GM19397 (cell line): ENCODE results near the gene DTD1.

ENCODE experiments used
- ATAC-seq: cut with Tn5 transposase; IDR thresholded peaks from one replicate; pipeline ENCODE4 v1.9.1; 2021; ENCODE audit warnings: mild to moderate bottlenecking, moderate library complexity; ENCODE audit not compliant: unreplicated experiment

Gene DTD1

GRCh38 chr20:18614244-18614643, 26.4 kb downstream of the DTD1 start:
- no peak for ATAC-seq

GRCh38 chr20:18615020-18615650, 27.3 kb downstream of the DTD1 start:
- no peak for ATAC-seq

DNA sequence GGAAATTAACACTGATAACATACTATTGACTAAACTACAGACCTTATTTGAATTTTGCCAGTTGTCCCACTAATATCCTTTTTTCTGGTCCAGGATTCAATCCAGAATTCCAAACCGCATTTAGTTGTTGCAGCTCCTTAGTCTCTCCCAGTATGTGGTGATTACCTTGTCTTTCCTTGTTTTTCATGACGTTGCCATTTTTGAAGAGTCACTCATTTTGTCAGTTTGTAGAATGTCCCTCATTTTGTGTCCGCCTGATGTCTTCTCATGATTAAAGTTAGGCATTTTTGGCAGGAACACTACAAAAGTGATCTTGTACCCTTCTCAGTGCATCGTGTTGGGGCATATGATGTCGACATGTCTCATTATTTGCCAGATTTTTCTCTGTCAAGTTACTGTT, 33.1 kb downstream of the DTD1 start:
- ATAC-seq: no peak

DNA sequence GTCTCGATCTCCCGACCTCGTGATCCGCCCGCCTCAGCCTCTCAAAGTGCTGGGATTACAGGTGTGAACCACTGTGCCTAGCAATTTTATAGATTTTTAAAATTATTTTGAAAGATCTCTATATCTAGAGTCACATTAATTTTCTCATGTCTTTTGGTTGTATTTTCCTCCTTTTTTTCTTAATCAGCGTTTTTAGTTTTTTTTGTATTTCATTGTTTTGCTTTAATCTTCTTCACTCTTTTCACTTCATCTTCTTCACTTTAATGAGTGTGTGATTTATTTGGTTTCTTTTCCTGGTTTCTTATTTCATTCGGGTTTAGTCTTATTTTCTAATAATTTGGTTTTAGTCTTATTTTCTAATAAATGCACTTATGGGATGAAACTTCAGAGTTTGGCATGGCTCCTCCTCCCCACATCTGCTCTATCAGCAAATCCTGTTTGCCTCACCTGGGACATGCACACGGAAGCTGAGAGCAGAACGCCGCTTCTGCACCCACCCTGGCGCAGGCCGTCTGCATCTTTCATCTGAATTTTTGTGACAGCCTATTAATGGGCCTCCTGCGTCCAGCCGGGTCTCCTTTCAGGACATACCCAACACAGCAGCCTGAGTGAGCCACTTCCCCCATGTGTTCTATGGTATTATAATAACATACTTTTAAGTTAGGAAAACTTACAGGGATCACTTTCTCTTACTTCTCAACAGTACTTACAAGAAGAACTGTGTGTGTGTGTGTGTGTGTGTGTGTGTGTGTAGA, 35.5 kb downstream of the DTD1 start:
- no peak for ATAC-seq

DNA sequence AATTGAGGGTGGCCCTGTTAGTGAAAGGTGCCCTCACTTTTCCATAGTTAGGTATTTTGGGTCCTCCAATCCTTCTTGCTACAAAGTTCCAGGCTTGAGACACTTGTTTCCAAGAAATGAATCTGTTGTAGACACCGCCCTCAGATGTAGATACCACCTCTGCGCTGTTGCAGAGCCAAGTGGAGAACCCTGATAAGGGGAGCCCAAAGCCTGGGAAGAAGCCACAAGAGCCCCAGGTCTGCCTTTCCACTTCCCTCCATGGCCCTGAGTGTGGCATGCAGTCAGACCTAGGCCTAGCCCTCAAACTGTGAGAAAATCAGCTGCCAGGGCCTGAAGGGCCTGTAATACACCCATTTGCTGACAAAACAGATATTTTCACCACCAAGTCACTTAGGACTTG, 37.1 kb downstream of the DTD1 start:
- ATAC-seq: no peak

DNA sequence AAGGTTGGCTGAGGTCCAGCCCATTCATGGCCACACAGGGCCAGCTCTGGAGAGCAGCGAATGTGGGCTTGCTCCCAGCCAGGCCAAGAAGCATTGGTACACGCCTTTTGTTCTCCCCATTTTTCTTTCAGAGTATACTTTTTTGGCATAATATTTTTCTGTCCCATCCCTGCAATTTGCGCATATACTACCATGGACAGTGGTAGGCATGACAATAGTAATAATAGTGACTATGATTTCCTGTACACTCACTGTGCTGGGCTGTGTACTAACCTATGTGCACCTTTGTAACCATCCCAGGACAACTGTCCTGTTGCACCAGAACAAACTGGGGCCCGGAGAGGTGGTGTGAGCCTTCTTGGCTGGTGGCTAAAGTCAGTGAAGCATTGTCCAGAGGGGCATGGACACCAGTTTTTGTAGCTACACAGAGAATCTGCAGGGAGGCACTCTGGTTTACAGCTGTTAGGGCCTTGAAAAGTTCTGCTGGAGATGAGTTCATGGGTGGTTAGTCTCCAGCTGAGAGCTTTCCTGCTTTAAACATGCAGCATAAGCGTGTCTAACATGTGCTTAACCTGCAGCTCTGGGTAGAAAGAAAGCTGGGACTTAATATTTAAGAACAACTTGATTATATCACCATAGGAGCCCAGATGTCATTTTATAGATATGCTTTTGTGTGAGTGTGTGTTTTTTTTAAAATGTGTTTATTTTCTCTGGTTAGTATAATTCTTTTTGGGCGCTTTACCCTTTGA, 38.2 kb downstream of the DTD1 start:
- no peak for ATAC-seq

DNA sequence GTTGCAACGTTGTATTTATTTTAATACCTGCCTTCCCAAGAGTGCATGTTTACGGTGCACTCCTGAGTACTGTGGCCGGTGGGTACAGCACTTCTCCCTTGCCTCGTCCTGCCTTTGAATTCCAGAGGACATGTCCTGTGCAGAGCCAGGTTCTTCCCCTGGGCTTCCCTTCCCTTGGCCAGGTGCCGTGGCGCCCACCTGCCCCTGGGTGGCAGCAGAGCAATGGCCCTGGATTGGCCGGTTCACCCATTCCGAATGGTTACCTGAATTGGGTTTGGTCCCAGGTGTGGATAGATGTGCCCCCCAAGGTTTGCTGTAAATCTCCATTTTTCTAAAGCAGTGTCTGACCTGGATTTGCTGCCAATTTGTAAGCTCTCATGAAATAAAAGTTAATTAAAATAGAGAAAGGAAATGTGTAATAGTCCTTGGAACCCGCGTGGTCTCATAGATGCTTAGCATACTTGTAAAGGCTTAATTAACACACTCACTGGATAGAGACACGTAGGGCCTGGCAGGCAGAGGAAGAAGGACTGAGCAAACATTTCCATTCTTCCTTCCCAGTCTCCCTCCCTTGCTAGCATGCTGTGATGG, 40.6 kb downstream of the DTD1 start:
- no peak for ATAC-seq

DNA sequence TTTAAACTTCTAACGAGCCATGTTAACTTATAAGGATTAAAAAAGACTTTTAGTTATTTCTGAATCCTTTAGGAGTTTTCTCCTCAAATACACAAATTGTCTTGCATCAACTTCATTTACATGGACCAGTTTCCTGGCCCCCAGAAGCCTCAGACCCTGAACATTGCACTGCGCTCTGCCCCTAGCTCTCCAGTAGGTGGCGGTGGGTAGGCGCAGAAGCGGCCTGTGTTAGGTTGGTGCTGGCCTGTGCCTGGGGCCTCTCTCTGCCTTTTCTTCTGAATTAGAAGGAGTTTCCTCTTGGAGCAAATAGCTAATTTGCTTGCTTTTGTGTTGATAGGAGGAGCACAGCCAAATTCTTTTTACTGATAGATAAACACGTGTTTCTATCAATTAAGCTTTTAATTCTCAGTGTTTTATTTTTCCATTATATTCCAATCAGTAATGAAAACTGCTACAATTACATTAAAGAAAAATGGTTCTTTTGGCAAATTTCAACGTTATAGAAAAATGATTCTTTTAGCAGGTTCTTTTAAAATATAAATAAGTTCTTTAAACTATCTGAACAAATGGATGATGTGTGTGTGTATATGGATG, 44.4 kb downstream of the DTD1 start:
- peak; percentile 86 for ATAC-seq

DNA sequence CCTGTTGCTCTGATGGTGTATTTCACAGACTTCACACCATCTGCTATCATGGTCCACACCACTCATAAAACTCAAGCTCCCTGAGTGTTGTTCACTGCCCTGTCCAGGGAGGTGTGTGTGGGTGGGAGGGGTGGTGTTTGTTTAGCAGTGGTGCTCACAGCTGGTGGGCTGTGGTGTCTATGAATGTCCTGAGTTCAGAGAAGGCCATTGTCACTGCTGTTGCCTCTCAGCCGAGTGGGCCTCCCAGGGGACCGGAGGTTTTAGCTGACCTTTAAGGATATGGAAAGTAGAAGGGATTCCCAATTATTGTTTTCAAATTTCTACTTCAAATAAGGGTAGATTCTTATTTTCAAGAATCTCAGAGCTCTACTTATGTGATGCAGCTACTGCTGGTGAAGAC, 45.6 kb downstream of the DTD1 start:
- ATAC-seq: no peak

- no peak for ATAC-seq
Measured at GRCh38 chr20:18634501-18634900, 46.6 kb downstream of the DTD1 start.

DNA sequence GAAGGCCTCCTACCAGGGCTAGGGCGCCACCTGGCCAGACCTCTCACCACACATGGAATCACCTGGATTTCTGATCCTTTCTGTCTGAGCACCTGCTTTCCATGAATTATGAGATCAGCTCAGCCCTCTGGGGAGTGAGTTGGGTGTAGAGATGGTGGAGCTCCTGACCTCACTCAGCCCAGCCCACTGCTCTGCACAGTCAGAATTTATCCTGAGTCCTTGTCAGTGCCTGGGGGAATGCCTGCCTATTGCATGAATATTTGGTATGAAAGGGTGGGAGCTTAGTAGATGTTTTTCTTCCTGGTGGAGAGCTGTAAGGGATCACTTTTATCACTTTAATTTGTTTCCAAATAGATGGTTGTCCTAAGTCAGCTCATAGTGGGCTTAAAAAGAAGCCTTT, 47.5 kb downstream of the DTD1 start:
- no peak for ATAC-seq

DNA sequence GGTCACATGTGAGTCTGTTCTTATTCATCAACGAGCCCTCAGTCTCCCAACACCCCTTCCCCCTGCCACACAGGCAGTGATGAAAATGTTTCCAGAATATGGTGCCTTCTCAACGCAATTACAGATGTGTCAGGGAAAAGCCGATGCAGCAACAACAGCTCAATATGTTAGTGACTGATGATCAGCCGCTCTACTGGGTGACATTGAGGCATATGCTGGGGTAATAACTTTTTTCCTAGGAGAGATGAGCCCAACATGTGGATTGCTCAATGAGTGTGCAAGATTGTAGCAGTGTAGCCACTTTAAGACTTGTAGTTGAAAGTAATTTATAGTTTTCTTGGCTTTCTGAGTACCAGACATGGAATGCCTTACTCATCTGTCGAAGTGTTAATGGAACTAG, 49.4 kb downstream of the DTD1 start:
- no peak for ATAC-seq

DNA sequence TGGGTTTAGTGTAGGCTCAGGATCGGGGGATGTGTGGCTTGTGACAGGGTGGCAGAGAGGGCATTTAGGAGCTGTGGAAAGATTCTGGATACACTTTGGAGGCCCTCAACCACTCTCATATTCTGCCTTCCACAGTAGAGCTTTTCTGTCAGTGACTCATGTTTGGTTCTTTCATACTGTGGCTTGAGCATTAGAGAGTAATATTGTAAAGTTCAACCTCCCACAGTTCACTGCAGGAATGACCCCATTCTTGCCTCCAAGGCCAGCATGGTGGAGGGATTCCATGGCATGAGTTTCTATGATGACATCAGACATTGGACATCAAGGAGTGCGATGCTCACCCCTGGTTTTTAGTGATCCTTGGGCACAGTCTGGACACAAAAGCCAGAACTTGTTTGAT, 50.9 kb downstream of the DTD1 start:
- ATAC-seq: no peak

DNA sequence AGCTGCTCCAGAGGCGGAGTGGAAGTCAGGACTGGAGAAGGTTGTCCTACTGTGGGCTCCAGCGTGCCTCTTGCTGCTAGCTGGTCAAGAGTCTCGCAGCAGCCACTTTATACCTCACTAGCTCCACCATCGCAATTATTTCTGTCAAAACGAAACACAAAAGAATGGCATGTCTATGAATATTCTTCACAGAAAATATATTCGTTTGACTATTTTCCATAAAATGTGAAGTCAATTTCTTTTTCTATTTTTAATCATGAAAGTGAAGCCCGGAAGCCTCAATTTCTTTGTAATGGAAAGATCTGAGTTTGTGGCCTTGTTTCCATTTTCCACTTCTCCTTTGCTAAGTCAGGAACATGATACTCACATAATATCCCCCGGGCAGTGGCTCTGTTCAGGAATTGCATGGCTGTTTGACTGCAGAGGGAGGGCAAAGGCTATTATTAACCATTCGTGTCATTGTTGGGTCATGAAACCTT, 51.7 kb downstream of the DTD1 start:
- ATAC-seq: no peak

DNA sequence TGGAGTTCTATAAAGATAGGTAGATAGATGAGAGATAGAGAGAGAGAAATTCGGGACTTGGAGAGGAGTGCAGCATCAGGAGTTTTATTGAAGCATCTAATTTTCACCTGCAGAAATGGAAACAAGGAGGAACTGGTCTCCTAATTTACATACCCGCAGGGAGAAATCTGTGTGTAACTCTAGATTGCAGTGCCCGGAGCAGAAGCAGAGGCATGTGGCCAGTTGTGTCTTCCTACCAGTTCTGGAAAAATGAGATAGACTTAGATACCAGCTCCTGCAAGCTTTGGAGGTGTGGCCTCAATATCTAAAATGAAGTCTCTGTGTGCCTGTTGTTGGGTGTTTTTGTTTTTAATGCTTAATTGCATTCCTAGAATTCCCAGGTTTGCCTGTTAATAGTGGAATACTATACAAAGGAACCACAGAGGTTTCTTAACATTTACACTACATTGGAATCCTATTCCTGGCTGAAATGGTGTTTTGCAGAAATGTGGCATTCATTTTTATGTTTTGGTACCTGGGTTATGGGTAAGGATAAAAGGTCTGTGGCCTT, 57.4 kb downstream of the DTD1 start:
- ATAC-seq: no peak

- ATAC-seq: no peak
Measured at GRCh38 chr20:18645851-18646250, 58.0 kb downstream of the DTD1 start.

DNA sequence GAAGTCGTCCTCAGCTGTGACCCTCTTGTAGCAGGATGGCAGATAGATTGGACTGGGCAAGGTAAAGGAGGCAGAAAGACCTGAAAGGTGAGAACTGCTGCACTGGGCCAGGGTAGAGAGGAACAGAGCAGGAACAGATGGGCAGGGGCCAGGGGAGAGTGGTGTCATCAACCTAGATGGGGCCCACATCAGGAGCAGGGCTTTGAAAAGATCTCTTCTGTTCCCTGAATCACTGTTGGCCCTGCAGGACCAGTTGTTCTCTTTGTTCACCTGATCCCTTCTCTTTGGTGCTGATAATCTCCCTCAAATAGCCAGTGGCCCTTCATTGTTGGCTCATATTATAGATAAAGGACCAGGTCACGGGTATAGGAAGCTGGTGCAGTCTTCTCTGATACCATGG, 59.9 kb downstream of the DTD1 start:
- ATAC-seq: no peak

DNA sequence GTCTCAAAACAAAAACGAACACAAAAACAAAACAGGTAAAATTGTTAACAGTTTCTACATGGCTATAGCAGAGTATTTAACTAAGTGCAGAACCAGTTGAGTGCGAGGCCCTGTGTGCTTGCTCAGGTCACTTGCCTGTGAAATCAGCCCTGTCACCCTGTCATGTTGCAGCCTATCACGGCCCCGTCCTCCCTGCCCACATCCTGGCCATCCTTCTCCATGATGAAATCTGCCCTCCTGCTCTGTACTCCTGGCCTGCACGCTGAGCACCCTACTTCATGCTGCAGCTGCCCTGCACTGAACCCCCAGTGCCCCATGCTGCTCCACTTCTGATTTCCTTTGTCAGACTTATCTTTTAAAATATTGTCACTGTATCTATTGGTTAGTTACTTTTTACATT, 62.4 kb downstream of the DTD1 start:
- ATAC-seq: no peak

GRCh38 chr20:18653736-18654447, 66.0 kb downstream of the DTD1 start:
- ATAC-seq: no peak

GRCh38 chr20:18654448-18654773, 66.6 kb downstream of the DTD1 start:
- ATAC-seq: no peak
